GM18499 (cell line): ENCODE measurements around the gene NAV2.
"Not testable (repeated sequence)": the region's sequence is repeated elsewhere in the genome, so short reads cannot be mapped to it uniquely, and the experiment has no call there.

Experiments used
- ATAC-seq: cut with Tn5 transposase; IDR thresholded peaks from one replicate; pipeline ENCODE4 v1.9.1; 2021; ENCODE audit warnings: moderate number of reproducible peaks; ENCODE audit not compliant: insufficient read depth, unreplicated experiment

NAV2 gene

DNA sequence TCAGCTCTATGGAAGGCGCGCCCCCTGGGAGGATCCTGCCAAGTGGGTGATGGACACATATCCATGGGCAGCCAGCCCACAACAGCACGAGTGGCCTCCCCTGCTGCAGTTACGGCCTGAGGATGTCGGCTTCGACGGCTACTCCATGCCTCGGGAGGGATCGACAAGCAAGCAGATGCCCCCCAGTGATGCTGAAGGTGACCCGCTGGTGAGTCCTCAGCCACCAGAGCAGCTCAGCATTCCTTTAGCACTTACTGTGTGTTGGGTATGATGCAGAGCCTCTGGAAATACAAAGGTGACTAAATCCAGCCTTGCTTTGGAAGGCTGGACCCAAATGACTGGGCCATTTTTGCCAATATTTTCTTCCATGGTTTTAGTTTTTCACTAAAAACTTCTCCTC lies 402.0 kb downstream of the NAV2 start:
- ATAC-seq, result no peak

DNA sequence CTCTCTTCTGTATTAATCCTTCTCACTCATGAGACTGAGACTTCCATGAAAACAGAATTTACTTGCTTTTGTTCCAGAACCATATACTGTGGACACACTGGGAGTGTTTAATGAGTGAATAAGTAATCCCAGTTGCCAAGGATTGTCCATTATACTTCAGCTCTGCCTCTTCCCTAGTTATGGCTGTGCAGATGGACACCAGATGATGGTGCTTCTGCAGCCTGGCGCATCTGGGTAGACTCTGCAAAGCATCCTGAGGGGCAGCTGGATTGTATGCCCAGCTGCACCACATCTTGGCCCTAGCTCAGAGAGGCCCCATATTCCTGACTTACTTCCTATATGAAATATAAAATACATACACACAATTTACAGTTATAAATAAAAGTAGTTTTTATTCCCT lies 404.2 kb downstream of the NAV2 start:
- no peak for ATAC-seq

DNA sequence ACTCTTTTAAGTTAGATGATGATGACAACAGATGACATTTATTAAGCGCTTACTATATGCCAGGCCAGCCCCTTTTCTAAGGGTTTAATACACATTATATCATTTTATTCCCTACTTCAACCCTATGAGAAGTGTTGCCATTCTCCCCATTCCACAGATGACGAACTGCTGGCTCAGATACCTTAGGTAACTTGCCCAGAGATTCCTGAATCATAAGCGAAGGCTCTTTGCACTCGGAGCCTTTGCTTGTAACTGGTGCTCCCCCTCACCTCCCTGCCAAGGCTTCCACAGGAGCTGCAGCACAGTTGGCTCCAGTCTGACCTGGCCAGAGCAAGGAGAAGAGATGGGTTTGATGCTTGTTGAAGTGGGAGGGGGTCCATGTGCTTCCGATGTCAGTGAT lies 404.7 kb downstream of the NAV2 start:
- ATAC-seq, result no peak

DNA sequence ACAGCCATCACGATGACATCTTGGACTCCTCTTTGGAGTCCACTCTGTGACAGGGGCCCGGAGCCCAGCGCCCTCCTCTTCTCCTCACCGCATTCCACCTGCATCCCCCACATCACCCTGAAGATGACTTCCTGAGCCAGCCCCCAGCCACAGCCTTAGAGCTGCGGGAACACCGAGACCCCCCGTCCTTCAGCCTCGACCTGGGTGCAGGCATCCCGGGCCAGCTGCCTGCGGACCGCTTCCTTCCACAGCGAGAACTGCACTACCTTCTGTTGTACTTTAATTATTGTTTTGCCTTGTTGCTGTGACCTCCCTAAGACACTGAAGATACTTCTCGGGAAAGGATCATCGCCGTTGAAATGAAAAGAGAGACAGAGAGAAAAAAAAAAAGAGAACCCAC lies 405.6 kb downstream of the NAV2 start:
- no peak for ATAC-seq

DNA sequence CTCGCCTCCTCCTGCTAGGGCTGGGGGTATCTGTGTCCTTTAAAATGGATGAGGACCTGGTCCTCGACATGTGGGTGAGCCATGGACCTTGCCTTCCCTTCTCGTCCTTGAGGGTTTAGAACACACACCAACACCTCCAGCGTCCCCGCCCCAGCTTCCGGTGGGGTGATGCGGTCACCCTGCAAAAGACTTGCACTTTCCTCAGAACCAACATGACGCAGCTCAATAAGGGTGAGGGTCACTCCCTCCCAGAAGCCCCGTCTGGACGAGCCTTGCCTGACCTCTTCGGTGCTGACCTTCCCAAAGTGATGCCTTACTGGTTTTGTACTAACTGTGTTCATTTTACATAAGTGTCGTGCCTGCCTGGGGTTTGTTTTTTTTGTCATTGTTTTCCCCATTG lies 406.7 kb downstream of the NAV2 start:
- ATAC-seq, result no peak

DNA sequence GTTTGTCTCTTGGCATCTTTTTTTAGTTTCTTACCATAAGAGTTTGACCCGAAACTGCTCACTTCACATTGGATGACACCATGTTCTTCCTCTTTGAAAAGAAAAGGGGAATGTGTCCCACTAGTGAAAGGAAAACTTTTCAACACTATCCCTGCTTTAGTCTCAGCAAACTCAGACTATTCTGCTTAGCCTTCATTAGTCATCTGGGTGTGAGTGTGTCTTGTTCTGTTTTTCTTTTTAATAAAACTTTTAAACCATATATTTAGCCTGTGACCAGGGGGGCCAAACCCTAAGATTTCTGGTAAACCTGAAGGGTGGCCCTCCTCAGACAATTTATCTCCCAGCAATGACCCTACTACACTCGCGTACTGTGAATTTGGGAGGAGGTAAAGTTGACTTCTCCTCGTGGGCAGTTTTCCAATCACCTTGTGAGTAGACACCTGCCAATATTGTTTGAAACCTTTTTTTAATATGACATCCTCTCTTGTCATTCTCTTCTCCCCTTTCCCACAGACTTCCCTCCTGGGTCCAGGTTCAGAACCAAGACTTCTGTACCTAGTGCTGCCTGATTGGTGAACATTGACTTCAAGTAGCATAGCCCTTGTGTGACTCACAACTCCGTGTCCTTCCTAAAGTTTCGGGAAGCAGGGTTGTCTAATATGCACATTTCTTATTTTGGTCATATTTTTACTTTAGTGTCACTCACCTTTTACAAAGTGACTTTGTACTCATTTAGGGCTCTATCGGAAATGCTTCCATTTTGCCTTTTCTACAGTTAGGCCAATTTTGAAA lies 407.7 kb downstream of the NAV2 start:
- ATAC-seq, result no peak

DNA sequence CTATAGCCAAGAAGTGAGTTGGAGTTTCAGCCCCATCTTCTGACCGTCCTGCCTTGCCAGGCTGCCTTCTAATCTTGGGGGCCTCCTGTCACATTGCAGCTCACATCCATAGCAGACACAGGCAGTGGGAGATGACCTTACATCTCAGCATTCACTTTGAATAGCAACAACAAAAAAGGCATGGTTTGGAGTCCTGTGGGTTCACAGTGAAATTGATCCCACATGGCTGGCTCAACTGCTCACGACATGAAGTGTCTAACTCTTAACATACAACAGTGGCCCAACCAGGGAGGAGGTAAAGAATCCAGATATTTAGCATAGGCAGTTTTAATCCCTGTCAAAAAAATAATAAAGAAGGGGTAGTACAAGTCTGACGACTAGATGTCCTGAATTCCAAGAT lies 409.5 kb downstream of the NAV2 start:
- ATAC-seq, result no peak

DNA sequence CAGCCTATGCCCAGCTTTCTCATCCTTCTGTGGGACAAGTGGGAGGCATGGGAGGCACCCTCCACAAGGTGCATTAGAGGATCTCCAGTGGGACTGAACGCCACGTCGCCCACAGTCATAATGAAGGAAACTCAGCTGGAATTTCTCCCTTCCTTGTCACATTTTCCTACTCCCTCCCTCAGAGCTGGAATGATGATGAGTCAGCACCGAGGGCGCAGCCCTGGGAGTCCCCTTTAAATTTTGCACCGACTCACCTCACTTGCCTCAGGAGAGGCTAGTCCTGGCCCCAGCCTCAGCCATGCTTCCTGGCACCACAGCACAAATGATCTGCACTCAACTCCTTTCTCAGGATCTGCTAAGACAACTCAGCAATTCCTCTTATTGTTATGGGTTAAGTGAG lies 413.3 kb downstream of the NAV2 start:
- ATAC-seq, result no peak

DNA sequence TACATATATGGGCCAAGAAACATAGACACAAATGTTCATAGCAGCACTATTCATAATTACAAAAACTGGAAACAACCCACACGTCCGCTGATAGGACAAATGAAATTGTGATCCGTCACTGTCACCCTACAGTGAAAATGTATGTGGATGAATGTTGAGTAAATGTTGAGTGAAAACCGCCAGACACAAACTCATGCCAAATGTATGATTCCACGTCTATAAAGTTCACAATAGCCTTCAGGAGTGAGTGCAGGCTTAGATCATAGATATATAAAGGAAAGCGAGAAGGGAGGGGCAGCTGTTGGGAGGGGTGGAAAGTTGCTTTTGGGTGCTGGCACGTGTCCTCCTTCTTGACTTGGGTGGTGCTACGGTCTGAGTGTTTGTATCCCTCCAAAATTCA lies 414.1 kb downstream of the NAV2 start:
- ATAC-seq, result no peak

DNA sequence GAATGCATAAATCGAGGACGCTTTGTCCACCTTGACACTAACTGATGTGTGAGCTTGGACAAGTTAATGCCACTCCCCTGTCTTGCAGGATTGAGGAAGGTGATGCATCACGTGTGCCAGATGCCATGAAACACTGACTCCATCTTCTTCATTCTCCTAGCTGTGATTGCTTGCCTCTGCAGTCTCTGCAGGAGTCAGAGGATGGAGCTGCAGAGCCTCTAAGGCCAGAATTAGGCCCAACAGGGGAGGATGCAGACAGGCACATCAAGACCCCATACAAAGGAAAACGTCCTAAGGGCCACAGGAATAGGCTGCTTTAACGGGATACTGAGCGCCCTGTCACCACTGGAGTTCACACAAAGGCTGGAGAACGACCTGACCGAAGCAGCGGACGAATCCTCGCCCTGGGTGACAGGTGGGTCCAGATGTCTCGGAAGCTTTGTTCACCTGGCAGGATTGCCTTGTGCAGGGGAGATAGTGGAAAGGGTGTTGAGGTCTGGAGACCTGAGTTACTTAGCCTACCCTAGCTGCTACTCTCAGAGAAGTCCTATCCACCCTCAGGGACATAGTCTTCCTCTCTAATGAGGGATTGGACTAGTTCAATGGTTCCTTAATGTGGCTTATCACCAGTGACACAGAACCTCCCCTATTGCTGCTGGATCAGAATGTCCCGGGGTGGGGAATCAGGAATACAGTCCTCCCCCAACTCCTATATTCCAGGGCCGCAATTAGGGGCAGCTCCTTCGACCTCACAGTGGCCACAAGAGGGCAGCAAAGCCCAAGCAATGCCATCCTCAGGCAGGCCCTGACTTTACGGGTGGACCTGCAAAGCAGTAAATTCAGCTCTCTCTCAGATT lies 415.3 kb downstream of the NAV2 start:
- no peak for ATAC-seq

DNA sequence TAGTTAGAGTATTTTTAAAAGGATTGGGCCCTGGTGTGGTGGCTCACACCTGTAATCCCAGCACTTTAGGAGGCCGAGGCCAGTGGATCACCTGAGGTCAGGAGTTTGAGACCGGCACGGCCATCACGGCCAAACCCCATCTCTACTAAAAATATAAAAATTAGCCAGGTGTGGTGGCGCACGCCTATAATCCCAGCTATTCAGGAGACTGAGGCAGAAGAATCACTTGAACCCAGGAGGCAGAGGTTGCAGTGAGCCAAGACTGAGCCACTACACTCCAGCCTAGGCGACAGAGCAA lies 415.8 kb downstream of the NAV2 start:
- not testable (repeated sequence) for ATAC-seq

DNA sequence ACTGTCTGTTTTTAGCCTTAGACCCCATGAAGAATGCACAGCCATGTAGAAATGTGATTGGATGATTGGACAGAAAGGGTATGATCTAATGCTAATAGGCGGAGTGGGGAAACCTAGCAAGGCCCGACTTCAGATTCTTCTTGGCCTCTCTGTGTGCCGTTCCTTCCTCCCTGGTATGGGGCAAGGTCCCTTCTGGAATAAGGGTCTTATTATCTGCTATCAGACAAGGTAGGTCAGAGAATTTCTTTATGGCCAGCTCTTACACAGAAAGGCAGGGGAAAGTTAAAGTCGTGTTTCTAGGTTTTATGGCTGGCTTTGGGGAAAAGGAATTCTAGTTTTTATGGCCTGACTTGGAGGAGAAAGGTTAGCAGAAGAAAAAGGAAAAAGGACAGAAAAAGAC lies 417.0 kb downstream of the NAV2 start:
- no peak for ATAC-seq

DNA sequence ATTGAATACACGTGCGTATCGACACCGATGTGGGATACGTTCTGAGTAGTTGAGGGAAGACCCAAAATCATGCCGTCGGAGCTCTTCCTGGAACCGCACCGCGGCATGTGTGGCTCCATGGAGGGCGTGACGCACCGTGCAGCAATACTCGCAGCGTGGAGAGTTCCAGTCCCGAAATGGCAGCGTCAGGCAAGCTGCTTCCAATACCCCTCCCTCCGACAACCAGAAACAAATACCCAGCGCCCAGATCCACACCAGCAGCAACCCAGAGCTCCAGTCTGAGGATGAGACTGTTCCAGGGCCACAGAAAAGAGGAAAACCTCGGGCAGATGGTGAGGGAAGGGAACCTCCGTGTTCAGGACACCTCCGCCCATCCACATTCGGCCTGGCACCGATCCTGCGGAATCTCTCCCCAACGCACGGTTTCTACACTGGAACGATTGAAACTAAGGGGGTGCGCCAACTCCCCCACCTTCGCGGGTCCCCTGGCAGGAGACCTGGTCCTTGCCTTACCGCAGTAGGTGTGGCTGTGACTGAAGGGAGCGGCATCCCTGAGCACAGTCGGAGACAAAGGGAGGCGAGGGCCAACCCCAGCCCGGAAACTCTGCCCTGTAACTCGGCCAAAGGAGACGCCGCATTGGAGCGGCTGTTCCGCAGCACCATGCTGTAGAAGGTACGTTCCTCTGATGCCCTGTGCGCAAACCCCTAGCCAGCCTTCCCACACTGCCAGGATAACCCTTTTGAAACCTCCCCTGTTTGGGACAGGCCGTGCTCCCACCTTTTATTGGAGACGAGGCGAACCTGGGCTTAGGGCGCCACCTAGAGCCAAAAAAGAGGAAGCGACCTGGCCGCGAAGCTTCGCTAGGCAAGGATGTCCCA lies 419.4 kb downstream of the NAV2 start:
- ATAC-seq, result no peak

DNA sequence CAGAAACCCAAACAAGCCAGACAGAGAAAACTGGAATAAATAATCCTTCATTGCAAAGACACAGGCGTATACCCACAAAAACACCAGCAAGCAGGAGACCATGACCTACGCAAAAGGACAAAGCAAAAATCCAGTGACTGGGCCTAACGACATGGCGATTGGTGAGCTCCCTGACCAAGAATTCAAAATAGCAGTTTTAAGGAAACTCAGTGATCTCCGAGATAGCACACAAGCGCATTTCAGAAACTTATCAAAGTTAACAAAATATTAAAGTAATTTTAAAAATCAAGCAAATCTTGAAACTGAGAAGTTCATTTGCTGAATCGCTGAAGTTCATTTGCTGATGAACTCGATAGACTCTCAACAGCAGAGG lies 420.0 kb downstream of the NAV2 start:
- no peak for ATAC-seq

DNA sequence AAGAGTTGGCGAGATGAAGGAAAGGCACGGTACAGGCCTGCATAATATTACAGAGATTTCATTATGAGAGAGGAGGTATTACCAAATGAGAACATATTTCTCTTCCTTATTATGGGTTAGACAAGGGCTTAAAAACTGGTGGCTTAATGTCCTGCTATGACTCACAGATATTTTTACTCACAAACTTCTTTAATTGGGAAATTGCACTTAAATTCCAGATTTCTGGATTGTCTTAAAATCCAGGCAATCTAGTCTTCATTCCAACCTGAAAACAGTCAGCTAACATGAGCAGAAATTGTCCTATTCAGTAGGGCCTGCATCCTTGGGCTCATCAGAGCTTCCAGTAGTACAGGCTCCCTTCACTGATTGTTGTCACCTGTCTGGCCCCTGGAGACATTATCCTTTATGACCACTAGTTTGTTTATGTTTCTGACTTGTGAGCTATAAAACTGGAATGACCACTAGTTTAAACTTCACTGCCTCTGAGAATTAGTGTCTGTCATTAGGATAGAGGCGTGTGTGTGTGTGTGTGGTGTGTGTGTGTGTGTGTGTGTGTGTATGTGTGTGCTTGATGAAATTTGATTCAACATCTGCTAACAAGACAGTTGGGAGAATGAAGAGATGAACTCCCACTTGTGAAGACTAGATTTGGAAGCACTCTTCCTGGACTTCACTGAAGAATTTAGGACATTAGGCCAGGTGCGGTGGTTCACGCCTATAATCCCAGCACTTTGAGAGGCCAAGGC lies 422.5 kb downstream of the NAV2 start:
- ATAC-seq, result no peak

DNA sequence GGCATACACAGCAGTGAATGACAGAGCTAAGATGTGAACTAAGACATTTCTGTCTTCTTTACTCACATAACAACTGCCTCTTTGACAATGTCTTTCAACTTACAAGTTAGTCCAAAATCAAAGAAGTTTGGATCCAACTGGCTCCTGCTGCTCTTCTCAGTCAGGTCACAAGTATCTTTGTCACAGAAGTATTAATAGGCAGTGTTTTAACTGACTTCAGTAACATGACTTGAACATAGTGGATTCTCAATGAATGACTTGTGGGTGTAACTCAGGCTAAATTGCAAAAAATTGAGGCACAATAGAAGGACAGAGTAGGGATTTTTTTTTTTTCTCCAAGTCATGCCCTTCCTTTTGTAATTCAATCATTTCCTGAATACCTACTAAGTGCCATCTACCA lies 425.0 kb downstream of the NAV2 start:
- no peak for ATAC-seq

DNA sequence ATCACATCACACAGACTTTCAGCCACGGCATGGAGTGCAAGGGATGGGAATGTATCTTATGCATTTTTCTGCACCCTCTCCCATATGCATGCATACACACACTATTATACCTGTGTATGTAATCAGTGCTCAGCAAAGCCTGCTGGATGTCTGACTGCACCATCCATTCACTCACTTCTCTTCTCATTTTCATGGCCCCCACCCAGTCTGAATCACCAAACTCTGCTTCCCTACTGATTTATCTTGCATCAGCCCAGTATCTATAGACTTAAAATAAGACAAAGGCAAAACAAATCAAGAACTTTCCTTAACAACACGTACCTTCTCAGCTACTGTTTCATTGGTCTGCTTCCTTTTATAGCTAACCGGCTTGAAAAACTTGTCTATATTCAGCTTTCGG lies 426.1 kb downstream of the NAV2 start:
- no peak for ATAC-seq

DNA sequence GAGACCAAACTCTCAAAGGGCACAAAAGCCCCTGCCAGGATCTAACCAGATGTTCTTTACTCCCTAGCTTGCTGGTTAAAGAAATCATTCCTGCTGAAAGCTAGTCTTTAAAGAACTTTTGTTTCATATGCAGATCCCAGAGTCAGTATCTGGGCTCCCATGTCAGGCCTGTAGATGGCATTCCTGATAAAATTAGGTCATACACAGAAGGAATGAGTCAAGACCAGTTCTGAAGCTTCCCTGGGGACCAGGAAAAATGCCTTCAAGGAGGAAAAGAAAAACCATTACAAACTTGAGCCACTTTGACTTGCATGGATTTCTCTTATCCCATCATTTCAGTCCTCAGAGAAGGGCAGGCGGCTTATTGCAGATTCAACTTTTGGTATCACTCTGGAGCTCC lies 441.7 kb downstream of the NAV2 start:
- ATAC-seq, result no peak

DNA sequence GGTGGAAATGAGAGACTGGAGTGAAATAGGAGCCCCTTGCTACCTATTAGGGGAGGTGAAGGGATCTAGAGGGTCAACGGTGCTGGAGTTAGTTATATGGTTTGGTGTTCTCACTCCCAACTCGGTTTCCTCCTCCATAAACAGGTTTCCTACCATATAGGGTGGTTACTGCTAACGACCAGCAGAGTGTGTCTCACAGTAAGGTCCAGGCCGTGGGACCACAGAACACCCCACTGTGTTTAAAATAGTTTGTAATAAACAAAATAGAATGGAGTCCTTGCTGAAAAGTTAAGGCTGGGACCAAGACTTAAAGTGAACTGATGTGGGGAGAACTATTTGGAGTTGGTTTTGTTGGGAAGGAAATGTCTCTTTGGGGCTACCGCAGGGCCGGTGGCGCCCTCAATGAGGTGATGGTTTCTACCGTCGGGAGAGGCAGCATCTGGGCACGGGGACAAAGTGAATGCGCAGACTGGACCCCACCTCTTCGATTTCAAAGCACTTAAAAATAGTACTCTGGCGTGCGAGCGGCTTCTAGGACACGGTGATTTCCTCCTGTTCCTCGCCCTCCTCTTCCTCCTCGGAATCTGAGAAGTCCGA lies 443.1 kb downstream of the NAV2 start:
- no peak for ATAC-seq

DNA sequence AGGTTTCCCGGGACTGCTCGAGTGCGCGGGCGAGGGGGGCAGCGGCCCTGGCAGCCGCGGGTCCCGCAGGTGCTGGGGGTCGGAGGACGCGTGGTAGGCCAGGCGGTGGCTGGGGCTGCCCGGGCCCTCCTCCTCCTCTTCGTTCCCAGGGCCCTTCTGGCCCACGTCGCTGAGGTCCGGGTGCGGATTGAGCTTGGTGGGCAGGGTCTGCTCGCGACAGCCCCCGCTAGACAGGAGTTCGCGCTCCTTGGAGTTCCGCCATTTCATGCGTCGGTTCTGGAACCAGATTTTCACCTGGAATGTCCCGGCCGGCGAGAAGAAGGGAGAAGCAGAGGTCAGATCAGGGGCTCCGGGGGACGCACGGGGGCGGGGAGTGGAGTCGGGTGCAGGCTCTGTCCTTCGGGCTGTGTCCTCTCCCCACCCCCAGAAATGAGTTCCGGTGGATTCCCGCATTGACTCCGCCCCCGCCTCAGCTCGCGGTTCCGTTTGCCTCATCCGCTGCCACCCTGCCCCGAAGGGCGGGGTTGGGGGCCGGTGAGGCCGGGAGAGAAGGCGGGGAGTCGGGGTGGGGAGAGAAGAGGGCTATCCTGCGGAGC lies 443.7 kb downstream of the NAV2 start:
- ATAC-seq, result no peak
